GM12878 (cell line): Measurements from ENCODE around the gene ANGEL1. TPM values are rescaled to one million over a fixed set of nuclear protein-coding genes. Genes with fewer than 3 reads are reported as not detected.

Experiments
- ATAC-seq: fragments of 200-7000 bp; cut with Tn5 transposase; 3 replicates; pipeline ENCODE4 v1.9.1; 2020; ENCODE audit warnings: mild to moderate bottlenecking, moderate library complexity
- BruUV-seq: library from RNA; stranded (reverse); fragments of 400-500 nt; replicated peaks from 2 replicates; lab custom pipeline; 2021; lab: Mats Ljungman, UMichigan
- CTCF ChIA-PET: fragments of 300-600 bp; sonication (Branson Sonifier 250); formaldehyde crosslinking; extraction: SDS; loops from one replicate; lab custom pipeline; 2021; ENCODE audit warnings: inconsistent platforms; lab: Yijun Ruan, JAX
- POLR2A ChIA-PET: fragments of 350-600 bp; formaldehyde crosslinking; extraction: SDS; loops from one replicate; lab custom pipeline; 2021; ENCODE audit warnings: inconsistent platforms; lab: Charles Lee
- RAD21 ChIA-PET: fragments of 300-600 bp; sonication (Branson Sonifier 250); formaldehyde crosslinking; loops from one replicate; lab custom pipeline; 2023; ENCODE audit warnings: antibody characterized with exemption; ENCODE audit not compliant: unreplicated experiment; lab: Charles Lee
- SMC1A ChIA-PET: fragments of 300-600 bp; sonication (Branson Sonifier 250); formaldehyde crosslinking; loops from one replicate; lab custom pipeline; 2023; ENCODE audit not compliant: unreplicated experiment, uncharacterized antibody; lab: Charles Lee
- DNase-seq: peaks from one replicate; pipeline ENCODE4 v3.0.0-alpha.2; 2011; ENCODE audit warnings: low read depth, low spot score
- FAIRE-seq: peaks from 3 replicates; lab custom pipeline; 2011; peaks lifted over from hg19 to GRCh38; lab: Jason Lieb, UNC
- H2AFZ ChIP-seq: 2 replicates; pipeline ENCODE4 v1.6.0; 2011; ENCODE audit warnings: low read depth, low read length, control low read depth; ENCODE audit not compliant: control insufficient read depth
- H3K27ac ChIP-seq: 2 replicates; pipeline ENCODE4 v1.5.1; 2011; ENCODE audit warnings: control low read depth; ENCODE audit not compliant: control insufficient read depth, insufficient read depth
- H3K27me3 ChIP-seq, 2 experiments: replicated peaks in 1 of 2; 2 replicates each; pipeline versions ENCODE4 v1.6.0 to v1.6.1; 2011; ENCODE audit warnings: low read length in 1 of 2; ENCODE audit not compliant: control insufficient read depth in 2 of 2, insufficient read depth in 2 of 2
- H3K36me3 ChIP-seq, 2 experiments: 2 replicates each; pipeline ENCODE4 v1.5.1; 2011; ENCODE audit warnings: low read length in 1 of 2; ENCODE audit not compliant: control insufficient read depth in 2 of 2, insufficient read depth in 2 of 2
- H3K4me1 ChIP-seq: 2 replicates; pipeline ENCODE4 v1.6.1; 2011; ENCODE audit warnings: mild to moderate bottlenecking, low read length, moderate library complexity, mixed read lengths; ENCODE audit not compliant: control insufficient read depth, insufficient read depth
- H3K4me2 ChIP-seq: 2 replicates; pipeline ENCODE4 v1.6.0; 2011; ENCODE audit warnings: control low read depth; ENCODE audit not compliant: control insufficient read depth, insufficient read depth
- H3K4me3 ChIP-seq: fragments of 200-600 bp; sonication (generic); 2 replicates; pipeline ENCODE4 v1.5.1; 2016
- H3K79me2 ChIP-seq: 2 replicates; pipeline ENCODE4 v1.6.0; 2011; ENCODE audit warnings: low read length; ENCODE audit not compliant: control insufficient read depth, insufficient read depth
- H3K9ac ChIP-seq: 2 replicates; pipeline ENCODE4 v1.8.0; 2011; ENCODE audit warnings: low read length, control low read depth, mixed read lengths; ENCODE audit not compliant: control insufficient read depth, insufficient read depth
- H3K9me3 ChIP-seq: replicated peaks from 3 replicates; pipeline ENCODE4 v1.5.1; 2011; ENCODE audit warnings: mild to moderate bottlenecking, low read length; ENCODE audit not compliant: control insufficient read depth, insufficient read depth
- H4K20me1 ChIP-seq: 2 replicates; pipeline ENCODE4 v1.6.0; 2011; ENCODE audit not compliant: control insufficient read depth, insufficient read depth
- BMI1 ChIP-seq: fragments of 450-650 bp; IDR thresholded peaks from 2 replicates; pipeline ENCODE4 v1.6.1; 2016; ENCODE audit warnings: mild to moderate bottlenecking, moderate library complexity, borderline replicate concordance
- ESRRA ChIP-seq: IDR thresholded peaks from 2 replicates; pipeline ENCODE4 v1.6.1; 2012; ENCODE audit warnings: mild to moderate bottlenecking, low read length, improper control_type of control experiment
- LARP7 ChIP-seq: fragments of 450-650 bp; IDR thresholded peaks from 2 replicates; pipeline ENCODE4 v1.6.1; 2017; ENCODE audit warnings: mild to moderate bottlenecking
- RUNX3 ChIP-seq: IDR thresholded peaks from 2 replicates; pipeline ENCODE4 v1.6.1; 2012; ENCODE audit warnings: low read length, inconsistent platforms
- ZZZ3 ChIP-seq: IDR thresholded peaks from 2 replicates; pipeline ENCODE4 v1.6.1; 2011; ENCODE audit warnings: low read depth; ENCODE audit not compliant: control insufficient read depth, insufficient read length
- WGBS: methylation state at CpG from one replicate; pipeline ENCODE4 v1.1.6; 2016; ENCODE audit warnings: low lambda C conversion rate; ENCODE audit not compliant: insufficient replicate concordance, insufficient coverage; ENCODE audit errors: missing lambda C conversion rate; 5-methylcytosine and 5-hydroxymethylcytosine counted together
- in situ Hi-C: fragments of 300-500 bp; cut with MboI; formaldehyde crosslinking; loops from 9 replicates; pipeline ENCODE4 v1.14.3; 2018; ENCODE audit warnings: mixed read lengths
- intact Hi-C: fragments of 100-400 bp; cut with micrococcal nuclease; formaldehyde crosslinking; loops from one replicate; pipeline ENCODE4 v1.14.2; 2022; ENCODE audit not compliant: unreplicated experiment
- polyA plus RNA-seq, 11 experiments: library from polyadenylated mRNA; depleted of rRNA in 4 of 11; unstranded in 6 of 11; stranded (reverse) in 5 of 11; fragments of >200 nt; fragmentation: Nextera tagmentation in 4 of 11; fragmentation: Illumina TruSeq in 1 of 11; extraction: Ambion mirVana in 4 of 11; extraction: Trizol in 1 of 11; gene quantifications; 1 replicate in 1 of 11; 2 replicates in 10 of 11; pipeline versions ENCODE4 v1.2.1 to v1.2.3, GENCODE V29; 2011 to 2016; ENCODE audit warnings: inconsistent platforms in 2 of 11, missing spikeins in 2 of 11, low read depth in 1 of 11
- total RNA-seq, 4 experiments: library from RNA; depleted of rRNA in 3 of 4; stranded (reverse); fragments of >200 nt in 3 of 4; fragmentation: Illumina TruSeq in 1 of 4; extraction: Trizol in 1 of 4; gene quantifications; 2 replicates each; pipeline versions ENCODE4 v1.2.1 to v1.2.3, GENCODE V29; 2013 to 2021

The ANGEL1 gene
- total and polyA plus RNA-seq, 10 of the 15 experiments (the other 5 are each of a cell fraction or from before 2014, with no cell fraction given), result 1.7 to 29.7 (median 12.3) TPM

- Histone ChIP-seq H3K27ac (no peak overlapping the region; the same call in none of the 2 replicates), H2AFZ (no peak overlapping the region), H3K4me3 (no peak overlapping the region), H3K9me3 (no peaks in the 10 kb centered on the region), H3K4me2 (no peak overlapping the region), H3K4me1 (peaks cover 15% of the 10 kb centered on the region), H4K20me1 (no peaks in the 10 kb centered on the region; the same call in 1 of the 2 replicates), H3K9ac (no peak overlapping the region), H3K27me3 (no peaks in the 10 kb centered on the region), H3K36me3 (peaks cover 2% of the 10 kb centered on the region in 2 experiments), H3K79me2 (no peaks in the 10 kb centered on the region)
- ChIA-PET CTCF (interaction anchor here (0.6 to 8.9 kb wide), 2 partner anchors 73 to 101 kb away, joined by 5 to 136 read pairs; no protein-coding TSS in a partner anchor), SMC1A (interaction anchor here (6.1 kb wide), 1 partner anchor 72 kb away, joined by 67 read pairs; no protein-coding TSS in a partner anchor), RAD21 (interaction anchor here (4.3 kb wide), 1 partner anchor 71 kb away, joined by 41 read pairs; no protein-coding TSS in a partner anchor), POLR2A (no interaction called here)
- FAIRE-seq, result no peak
- in situ Hi-C loops, result loop anchor here (5.0 kb wide), 1 partner anchor 64 kb away; no protein-coding TSS in a partner anchor
- no TSS peak for BruUV-seq
- intact Hi-C loops, result no loop called here
- ATAC-seq, result peak; percentile 18; the same call in 1 of the 3 replicates
- no peak for DNase-seq
- TF ChIP-seq ESRRA (no peak), ZZZ3 (no peak), RUNX3 (peak; percentile 6; the same call in 1 of the 2 replicates), LARP7 (no peak), BMI1 (no peak)
- 53% methylated on average over 2 of the region's 2 CpGs for WGBS
Measured at GRCh38 chr14:76781648-76782051, 31.0 kb downstream of the ANGEL1 start.
